Progenitor cell of endocrine pancreas (in vitro differentiated cells): ENCODE measurements around the gene KRTAP2-3. TPM values are rescaled to one million over a fixed set of nuclear protein-coding genes. Genes with fewer than 3 reads are reported as not detected.
"Not testable (repeated sequence)": the region's sequence is repeated elsewhere in the genome, so short reads cannot be mapped to it uniquely, and the experiment has no call there.

Experiments used
- DNase-seq: peaks from one replicate; pipeline ENCODE4 v3.0.0; 2021; ENCODE audit warnings: low spot score; ENCODE audit not compliant: unreplicated experiment
- H3K27ac Mint-ChIP-seq: 2 replicates; pipeline ENCODE4 v1.8.0; 2021; ENCODE audit warnings: mild to moderate bottlenecking, moderate library complexity, mixed read lengths
- H3K27me3 Mint-ChIP-seq: 2 replicates; pipeline ENCODE4 v1.8.0; 2021; ENCODE audit warnings: mixed read lengths
- H3K36me3 Mint-ChIP-seq: 2 replicates; pipeline ENCODE4 v1.8.0; 2022; ENCODE audit warnings: mixed read lengths; ENCODE audit not compliant: insufficient read depth
- H3K4me1 Mint-ChIP-seq: 2 replicates; pipeline ENCODE4 v1.8.0; 2021; ENCODE audit warnings: low read depth, mixed read lengths
- H3K4me3 Mint-ChIP-seq: 2 replicates; pipeline ENCODE4 v1.8.0; 2021; ENCODE audit warnings: low read depth, mild to moderate bottlenecking, moderate library complexity, mixed read lengths
- H3K9me3 Mint-ChIP-seq: 2 replicates; pipeline ENCODE4 v1.8.0; 2021; ENCODE audit warnings: low read depth, mixed read lengths
- total RNA-seq: library from RNA; stranded (reverse); gene quantifications from 2 replicates; pipeline ENCODE4 v1.2.1, GENCODE V29; 2021
- TF ChIP-seq, protein P1 (sequence below): fragments of 200-600 bp; sonication (generic); IDR thresholded peaks from one replicate; pipeline ENCODE4 v1.5.0; 2021; ENCODE audit warnings: antibody characterized with exemption, mild to moderate bottlenecking; ENCODE audit not compliant: unreplicated experiment

The KRTAP2-3 gene
- total RNA-seq, 1 donor from 2014 or later: not detected

DNA sequence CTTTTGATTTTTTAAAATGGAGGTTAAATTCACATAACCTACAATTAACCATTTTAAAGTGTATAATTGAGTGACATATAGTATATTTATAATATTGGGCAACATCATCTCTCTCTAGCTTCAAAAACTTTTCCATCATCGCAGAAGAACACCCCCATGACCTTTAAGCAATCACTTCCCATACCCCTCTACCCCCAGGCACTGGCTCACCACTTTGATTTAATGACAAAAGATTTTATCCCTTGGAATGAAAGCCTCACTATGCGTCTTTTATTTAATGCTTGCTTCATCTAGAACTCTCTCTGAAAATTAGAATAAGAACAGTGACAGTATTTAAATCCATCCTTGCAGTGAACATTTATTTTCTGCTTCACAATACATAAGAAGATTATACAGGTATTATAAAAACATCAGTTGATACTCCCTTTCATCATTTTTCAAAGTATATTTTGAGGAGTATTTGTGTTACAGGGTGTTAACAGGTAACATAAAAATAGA lies 22.0 kb downstream of the KRTAP2-3 start:
- peaks cover 8% of the 10 kb centered on the region for H3K9me3 Mint-ChIP-seq

GRCh38 chr17:41034346-41034935 lies 25.5 kb downstream of the KRTAP2-3 start, which contains the start of gene KRTAP1-3:
Gene KRTAP1-3, minus strand, starts transcription at chr17:41034874. Its CDS starts 53 bp downstream, at chr17:41034821.
- not testable (repeated sequence) for H3K36me3 Mint-ChIP-seq

More for the DNA sequence above, 22.0 kb downstream of the KRTAP2-3 start:
- Mint-ChIP-seq H3K36me3 (no peaks in the 10 kb centered on the region), H3K4me3 (no peak overlapping the region), H3K27ac (no peak overlapping the region), H3K27me3 (no peaks in the 10 kb centered on the region), H3K4me1 (peaks cover 3% of the 10 kb centered on the region)
- no peak for DNase-seq
- TF ChIP-seq, protein P1, sequence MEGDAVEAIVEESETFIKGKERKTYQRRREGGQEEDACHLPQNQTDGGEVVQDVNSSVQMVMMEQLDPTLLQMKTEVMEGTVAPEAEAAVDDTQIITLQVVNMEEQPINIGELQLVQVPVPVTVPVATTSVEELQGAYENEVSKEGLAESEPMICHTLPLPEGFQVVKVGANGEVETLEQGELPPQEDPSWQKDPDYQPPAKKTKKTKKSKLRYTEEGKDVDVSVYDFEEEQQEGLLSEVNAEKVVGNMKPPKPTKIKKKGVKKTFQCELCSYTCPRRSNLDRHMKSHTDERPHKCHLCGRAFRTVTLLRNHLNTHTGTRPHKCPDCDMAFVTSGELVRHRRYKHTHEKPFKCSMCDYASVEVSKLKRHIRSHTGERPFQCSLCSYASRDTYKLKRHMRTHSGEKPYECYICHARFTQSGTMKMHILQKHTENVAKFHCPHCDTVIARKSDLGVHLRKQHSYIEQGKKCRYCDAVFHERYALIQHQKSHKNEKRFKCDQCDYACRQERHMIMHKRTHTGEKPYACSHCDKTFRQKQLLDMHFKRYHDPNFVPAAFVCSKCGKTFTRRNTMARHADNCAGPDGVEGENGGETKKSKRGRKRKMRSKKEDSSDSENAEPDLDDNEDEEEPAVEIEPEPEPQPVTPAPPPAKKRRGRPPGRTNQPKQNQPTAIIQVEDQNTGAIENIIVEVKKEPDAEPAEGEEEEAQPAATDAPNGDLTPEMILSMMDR: no peak

GRCh38 chr17:41029633-41030245 lies 30.2 kb downstream of the KRTAP2-3 start, which contains the start of gene KRTAP1-4:
Gene KRTAP1-4, minus strand, starts transcription at chr17:41030195. Its CDS starts 117 bp downstream, at chr17:41030078.
- Mint-ChIP-seq H3K27ac (no peak within 1 kb of the TSS), H3K4me3 (no peak within 1 kb of the TSS), H3K27me3 (peaks cover 5% of the 10 kb centered on the region), H3K4me1 (no peaks in the 10 kb centered on the region), H3K9me3 (no peaks in the 10 kb centered on the region), H3K36me3 (no peaks in the 10 kb centered on the region)
- no peak for DNase-seq
- TF ChIP-seq, protein P1: no peak

More at GRCh38 chr17:41034346-41034935, 25.5 kb downstream of the KRTAP2-3 start, which contains the start of gene KRTAP1-3:
- not testable (repeated sequence) for H3K27me3 Mint-ChIP-seq, H3K4me1 Mint-ChIP-seq, H3K4me3 Mint-ChIP-seq, H3K27ac Mint-ChIP-seq, DNase-seq, H3K9me3 Mint-ChIP-seq

GRCh38 chr17:41026715-41027471 lies 33.0 kb downstream of the KRTAP2-3 start, which contains the start of gene KRTAP1-5:
Gene KRTAP1-5, minus strand, starts transcription at chr17:41027208. Its CDS starts 53 bp downstream, at chr17:41027155.
- no peaks in the 10 kb centered on the region for H3K9me3 Mint-ChIP-seq
- no peak within 1 kb of the TSS for H3K27ac Mint-ChIP-seq
- no peaks in the 10 kb centered on the region for H3K36me3 Mint-ChIP-seq
- H3K27me3 Mint-ChIP-seq: peaks cover 5% of the 10 kb centered on the region
- no peak within 1 kb of the TSS for H3K4me3 Mint-ChIP-seq
- TF ChIP-seq, protein P1: no peak
- no peaks in the 10 kb centered on the region for H3K4me1 Mint-ChIP-seq
- DNase-seq: no peak

DNA sequence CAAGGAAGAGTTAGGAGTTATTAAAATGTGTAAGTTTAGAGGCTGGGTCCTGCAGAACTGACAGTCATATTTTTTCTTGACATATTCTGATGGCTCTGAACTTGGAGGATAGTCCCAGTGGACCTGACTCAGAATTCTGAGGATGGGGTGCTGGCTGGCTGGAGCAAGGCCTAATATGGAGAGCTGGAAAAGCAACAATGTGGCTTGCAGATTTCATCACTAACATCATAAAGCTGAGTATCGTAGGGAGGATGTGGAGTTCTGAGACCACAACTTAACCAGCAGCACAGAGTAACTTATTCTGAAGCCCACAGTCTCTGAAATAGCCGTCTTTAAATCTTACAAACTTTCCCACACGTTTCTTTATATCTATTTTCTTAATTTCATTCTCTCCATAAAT lies 35.2 kb downstream of the KRTAP2-3 start:
- Mint-ChIP-seq H3K27me3 (peaks cover 5% of the 10 kb centered on the region), H3K4me3 (no peak overlapping the region), H3K27ac (no peak overlapping the region), H3K4me1 (no peaks in the 10 kb centered on the region), H3K9me3 (peaks cover 2% of the 10 kb centered on the region), H3K36me3 (no peaks in the 10 kb centered on the region)
- no peak for DNase-seq
- TF ChIP-seq, protein P1: no peak
